GM19025 (cell line): ENCODE data around the gene BAD.

Experiments
- ATAC-seq: cut with Tn5 transposase; IDR thresholded peaks from one replicate; pipeline ENCODE4 v1.9.1; 2021; ENCODE audit warnings: mild to moderate bottlenecking, low read depth, moderate library complexity; ENCODE audit not compliant: unreplicated experiment

The BAD gene

GRCh38 chr11:64297699-64298358 lies 13.4 kb upstream of the BAD start:
- ATAC-seq = no peak

- ATAC-seq = no peak
Observed at GRCh38 chr11:64296830-64297698, 12.6 kb upstream of the BAD start.

- no peak for ATAC-seq
Observed at GRCh38 chr11:64296236-64296635, 11.8 kb upstream of the BAD start.

- no peak for ATAC-seq
Observed at GRCh38 chr11:64295760-64296159, 11.3 kb upstream of the BAD start.

- no peak for ATAC-seq
Observed at GRCh38 chr11:64294774-64295173, 10.3 kb upstream of the BAD start.

GRCh38 chr11:64292460-64293254 lies 8.2 kb upstream of the BAD start:
- ATAC-seq = no peak

- ATAC-seq = no peak
Observed at GRCh38 chr11:64291752-64292459, 7.4 kb upstream of the BAD start.

- ATAC-seq = no peak
Observed at GRCh38 chr11:64291262-64291751, 6.8 kb upstream of the BAD start, which contains the start of gene KCNK4. KCNK4 (plus strand) TSS chr11:64291302; CDS start chr11:64293019, 1,717 bp downstream.

GRCh38 chr11:64290352-64291261 lies 6.1 kb upstream of the BAD start:
- no peak for ATAC-seq

- no peak for ATAC-seq
Observed at GRCh38 chr11:64289002-64289564, 4.6 kb upstream of the BAD start.

- ATAC-seq = no peak
Observed at GRCh38 chr11:64288353-64288750, 3.9 kb upstream of the BAD start.

- ATAC-seq = no peak
Observed at GRCh38 chr11:64287676-64288352, 3.3 kb upstream of the BAD start.

GRCh38 chr11:64286801-64287159 lies 2.3 kb upstream of the BAD start:
- no peak for ATAC-seq

GRCh38 chr11:64285885-64286800 lies 1.7 kb upstream of the BAD start:
- ATAC-seq = no peak

GRCh38 chr11:64284962-64285884 lies 758 bp upstream of the BAD start, which contains the start of gene GPR137:
GPR137 (plus strand) TSS chr11:64285848; CDS start chr11:64286525, 677 bp downstream.
- ATAC-seq = peak; percentile 50

GRCh38 chr11:64283092-64283491 lies 1.4 kb downstream of the BAD start:
- no peak for ATAC-seq
